HG03135 (cell line): Measurements from ENCODE around the gene FNDC3B.

Source experiments
- ATAC-seq: cut with Tn5 transposase; IDR thresholded peaks from one replicate; pipeline ENCODE4 v1.9.1; 2021; ENCODE audit warnings: mild to moderate bottlenecking, moderate library complexity; ENCODE audit not compliant: unreplicated experiment

FNDC3B gene

DNA sequence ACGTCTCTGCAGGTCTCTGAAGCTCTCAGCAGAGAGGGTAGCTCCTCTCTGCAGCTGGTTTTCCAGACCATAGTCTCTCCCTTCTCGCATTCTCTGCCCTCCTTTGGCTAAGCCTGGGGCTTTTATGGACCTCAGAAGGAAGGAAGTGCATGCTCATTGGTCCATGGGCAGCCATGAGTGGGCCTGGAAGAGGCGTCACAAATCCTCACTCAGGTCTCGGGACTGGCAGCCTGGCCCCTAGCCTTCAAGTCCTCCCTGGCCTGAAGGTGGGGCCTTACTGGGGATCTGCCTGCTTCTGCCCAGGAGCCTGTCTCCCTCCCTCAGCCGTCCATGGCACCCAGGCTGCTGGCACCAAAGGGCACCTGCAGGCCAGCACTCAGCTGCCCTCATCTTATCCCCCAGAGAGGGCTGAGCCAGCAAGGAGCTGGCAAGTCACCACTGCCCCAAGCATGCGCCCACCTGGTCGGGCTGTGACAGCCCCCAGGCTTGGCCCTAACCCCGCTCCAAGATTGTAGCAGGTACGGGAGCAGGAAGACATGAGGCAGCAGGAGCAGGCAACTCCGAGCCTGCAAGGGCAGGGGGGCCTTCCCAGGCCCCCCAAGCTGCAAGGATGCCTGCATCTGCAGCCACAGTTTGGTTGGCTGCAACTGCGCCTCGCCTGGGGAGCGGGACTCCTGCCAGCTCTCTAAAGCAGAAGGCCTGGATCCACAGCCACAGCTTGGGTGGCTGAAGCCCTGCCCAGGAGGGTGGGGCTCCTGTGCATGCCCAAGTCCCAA is 371.5 kb downstream of the FNDC3B start:
- ATAC-seq = no peak

DNA sequence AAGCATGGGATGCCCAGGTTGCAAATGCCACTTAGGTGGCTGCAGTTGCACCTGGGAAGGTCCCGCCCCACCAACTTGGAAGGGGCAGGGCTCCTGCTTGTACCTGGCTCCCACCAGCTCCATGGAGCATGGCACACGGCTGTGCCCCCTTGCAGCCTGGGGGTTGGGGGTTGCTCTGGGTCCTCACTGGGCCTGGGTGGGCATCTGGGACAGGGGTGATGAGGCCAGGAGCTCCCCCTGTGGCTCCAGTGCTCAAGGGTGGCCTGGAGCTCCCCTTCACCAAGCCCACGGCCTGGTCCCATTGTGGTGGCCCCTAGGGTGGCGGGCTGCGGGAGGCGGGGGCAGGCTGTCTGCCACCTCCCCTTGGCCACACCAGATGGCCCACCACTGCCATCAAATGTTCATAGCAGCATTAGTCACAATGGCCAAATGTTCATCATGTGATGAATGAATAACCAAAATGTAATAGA is 372.1 kb downstream of the FNDC3B start:
- no peak for ATAC-seq

DNA sequence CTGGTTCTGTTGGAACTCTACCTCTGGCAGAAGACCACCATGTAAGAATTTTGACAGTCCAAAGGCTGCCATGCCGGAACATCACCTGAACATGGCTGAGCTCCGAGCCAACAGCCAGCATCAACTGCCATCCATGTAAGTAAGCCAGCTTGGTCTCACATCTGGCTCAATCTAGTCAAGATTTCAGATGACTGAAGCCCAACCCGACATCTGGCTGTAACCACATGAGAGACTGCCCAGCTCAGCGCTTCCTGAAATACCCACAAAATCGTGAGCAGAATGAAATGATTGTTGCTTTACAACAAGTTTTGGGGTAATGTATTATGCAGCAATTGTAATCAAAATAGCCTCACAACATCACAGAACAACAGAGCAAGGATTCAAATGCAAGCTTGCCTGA is 375.9 kb downstream of the FNDC3B start:
- no peak for ATAC-seq

DNA sequence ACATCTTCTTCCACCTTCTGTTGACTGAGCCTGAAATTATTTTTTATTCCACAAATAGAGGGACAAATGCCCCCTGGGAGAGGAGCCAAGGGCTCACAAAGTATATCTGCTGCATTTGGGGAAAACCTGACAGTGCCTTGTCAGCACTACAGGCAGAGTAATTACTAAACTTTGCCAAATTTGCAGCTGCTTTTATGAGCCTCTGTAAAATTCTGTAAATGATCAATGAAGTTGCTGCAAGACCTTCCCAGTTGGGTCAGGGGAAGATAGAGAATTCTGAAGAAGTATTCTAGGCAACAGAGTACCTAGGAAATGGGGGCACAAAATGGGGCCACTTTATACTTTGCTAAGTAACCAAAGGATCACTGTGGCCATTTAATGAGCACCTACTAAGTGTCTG is 398.3 kb downstream of the FNDC3B start:
- ATAC-seq = no peak

DNA sequence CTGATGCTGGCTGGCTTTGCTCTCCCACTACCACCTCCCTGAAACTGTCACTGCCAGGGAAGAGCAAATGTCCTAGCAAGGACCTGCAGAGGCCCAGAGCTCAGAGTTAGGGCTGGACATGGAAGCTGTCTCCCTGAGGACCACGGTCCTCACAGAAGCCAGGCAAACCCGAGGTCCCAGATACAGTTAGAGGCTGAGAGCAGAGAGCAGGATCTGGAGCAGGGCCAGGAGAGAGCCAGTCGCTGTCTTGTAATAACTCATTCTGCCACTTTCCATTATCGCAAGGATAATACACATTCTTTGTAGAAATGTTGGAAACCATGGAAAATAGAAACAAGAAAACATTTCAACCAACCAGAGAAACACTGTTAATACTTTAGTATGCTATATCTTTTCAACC is 398.8 kb downstream of the FNDC3B start:
- no peak for ATAC-seq

DNA sequence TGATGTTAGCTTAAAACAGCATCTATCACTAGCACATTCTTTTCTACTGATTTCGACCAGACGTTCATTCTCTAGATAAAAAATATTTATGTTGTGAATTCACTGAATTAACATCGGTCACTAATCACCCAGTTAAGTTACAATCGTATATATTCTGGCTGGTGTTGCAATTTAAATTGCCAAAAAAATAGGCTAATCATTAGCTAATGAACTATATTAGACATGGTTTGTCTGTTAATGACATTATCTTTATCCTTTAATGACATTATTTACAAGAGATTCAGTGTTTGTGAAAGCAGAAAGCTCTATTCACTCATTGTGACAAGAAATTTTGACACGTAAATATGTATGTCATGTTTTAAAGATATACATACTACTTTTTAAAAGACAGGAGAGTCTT is 402.2 kb downstream of the FNDC3B start:
- ATAC-seq = no peak

DNA sequence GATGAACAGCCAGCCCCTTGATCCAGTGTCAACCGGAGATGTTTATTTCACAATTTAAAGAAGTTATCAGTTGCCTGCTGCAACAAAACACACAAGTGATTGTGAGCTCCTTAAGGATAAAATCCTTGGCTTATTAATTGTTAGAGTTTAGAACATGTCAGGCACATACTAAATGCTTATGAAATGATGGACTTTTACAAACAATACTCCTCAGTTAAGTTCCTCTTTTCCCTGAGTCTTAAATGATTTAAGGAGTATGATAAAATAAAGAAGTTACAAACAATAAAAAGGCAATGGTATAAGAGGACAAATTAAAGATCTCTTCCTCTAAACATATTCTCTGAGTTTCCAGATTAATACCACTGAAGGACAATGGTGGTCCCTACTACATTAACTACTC is 403.2 kb downstream of the FNDC3B start:
- ATAC-seq = no peak

DNA sequence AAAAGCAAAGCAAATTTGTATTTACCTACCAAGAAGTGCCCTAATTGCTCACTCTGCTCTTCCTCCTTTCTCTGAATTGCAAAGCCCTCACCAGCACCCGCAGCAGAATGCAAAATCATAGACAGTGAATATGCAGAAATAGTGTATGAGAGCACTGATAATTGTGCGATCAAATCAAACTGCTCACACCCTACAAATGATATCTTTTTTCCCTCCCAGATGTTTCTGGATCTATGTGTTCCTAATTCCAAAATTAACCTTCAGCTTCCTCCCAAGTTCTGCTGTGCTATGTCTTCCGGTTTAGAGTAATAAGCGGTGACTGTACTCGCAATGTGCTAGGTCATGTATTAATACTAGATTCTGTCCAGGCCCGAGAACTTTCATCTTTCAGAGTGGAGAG is 405.4 kb downstream of the FNDC3B start:
- no peak for ATAC-seq

DNA sequence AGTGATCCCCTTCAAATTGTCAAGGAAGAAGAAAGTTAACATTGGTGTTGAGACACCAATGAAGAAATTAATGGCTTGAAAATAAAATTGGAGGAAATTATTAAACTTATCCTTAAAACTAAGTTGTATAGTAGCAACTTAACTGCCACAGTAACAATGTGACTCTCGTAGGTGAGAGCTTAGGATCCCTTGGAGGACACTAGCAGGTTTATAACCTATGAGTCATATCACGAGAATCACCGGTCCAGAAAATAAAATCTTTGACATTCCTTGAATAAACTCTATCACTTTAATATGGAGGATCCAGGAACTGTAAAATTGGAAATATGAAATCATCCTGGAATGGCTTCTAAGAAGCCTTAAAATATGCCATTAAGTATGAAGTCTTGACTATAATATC is 406.8 kb downstream of the FNDC3B start:
- no peak for ATAC-seq

DNA sequence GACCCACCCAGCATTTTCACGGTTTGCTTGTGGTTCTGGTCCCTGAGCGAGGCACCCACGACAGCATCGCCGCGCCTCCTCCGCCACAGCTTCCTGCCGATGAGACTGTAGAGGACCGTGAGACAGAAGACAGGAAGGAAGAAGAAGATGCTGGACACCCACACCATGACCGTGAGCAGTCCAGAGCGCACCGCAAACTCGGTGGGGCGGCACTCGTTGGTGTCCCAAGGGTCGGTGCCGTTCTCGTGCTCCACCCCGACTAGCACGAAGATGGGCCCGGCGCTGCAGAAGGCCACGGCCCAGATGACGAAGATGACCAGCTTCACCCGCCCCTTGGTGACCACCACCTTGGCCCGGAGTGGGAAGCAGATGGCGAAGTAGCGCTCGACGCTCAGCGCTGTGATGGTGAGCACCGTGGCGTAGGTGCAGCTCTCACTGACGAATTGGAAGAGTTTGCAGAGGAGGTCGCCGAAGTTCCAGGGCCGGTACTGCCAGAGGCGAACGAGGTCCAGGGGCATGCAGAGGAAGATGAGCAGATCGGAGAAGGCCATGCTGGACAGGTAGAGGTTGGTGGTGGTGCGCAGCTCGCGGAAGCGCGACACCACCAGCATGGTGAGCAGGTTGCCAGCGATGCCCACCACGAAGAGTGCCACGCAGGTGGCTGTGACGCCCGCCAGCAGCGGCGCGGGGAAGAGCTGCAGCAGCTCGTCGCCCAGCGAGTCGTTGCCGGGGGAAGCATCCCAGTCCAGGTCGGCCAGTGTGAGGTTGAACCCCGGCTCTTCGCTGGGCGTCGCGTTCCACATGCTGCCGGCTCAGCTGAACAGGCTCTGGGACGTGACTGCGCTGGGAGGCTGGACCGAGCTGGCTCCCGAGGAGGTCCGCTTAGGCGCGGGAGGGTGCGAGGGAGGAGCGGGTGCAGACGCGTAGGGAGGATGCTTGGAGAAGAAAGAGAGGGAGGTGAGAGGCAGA is 408.5 kb downstream of the FNDC3B start, which contains the start of gene GHSR:
GHSR (minus strand) TSS at position 846 of the 969 bp plus-strand sequence; CDS start at position 803, 43 bp downstream.
- no peak for ATAC-seq

DNA sequence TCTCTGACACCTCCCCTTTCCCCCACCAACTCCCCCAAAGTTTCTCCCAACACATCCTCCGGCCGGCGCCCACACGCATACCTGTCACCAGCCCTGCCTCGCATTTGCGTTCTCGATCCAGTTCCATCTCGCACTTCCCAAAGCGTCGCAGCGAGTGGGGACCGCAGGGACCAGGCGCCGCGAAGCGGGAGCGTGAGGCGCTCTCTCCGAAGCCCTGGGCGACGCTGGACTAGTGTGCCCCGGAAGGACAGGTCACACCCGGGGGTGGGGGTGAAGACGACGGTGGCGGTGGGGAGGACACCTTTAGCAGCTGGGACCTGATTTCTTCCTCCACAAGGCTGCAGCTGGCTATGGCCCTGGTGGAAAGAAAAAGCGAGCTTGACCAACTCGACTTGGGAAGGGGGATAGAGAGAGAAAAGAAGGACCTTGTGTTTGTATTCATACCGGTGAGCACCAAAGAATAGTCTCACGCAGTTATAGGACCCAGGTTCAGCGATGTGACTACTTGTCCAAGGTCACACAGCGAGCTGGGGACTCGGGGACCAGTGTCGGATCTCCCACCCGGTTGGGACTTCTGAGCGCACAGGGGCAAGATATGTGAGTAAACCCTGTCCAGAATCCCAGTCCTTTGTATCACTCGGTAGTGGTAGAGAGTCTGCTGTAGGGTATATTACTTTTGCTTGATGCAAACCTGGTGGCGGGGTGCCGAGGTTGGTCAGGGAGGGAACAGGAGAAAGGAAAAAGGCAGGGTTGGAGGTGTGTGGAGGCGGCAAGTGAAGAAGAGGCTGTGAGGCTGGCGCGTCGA is 409.5 kb downstream of the FNDC3B start:
- no peak for ATAC-seq

DNA sequence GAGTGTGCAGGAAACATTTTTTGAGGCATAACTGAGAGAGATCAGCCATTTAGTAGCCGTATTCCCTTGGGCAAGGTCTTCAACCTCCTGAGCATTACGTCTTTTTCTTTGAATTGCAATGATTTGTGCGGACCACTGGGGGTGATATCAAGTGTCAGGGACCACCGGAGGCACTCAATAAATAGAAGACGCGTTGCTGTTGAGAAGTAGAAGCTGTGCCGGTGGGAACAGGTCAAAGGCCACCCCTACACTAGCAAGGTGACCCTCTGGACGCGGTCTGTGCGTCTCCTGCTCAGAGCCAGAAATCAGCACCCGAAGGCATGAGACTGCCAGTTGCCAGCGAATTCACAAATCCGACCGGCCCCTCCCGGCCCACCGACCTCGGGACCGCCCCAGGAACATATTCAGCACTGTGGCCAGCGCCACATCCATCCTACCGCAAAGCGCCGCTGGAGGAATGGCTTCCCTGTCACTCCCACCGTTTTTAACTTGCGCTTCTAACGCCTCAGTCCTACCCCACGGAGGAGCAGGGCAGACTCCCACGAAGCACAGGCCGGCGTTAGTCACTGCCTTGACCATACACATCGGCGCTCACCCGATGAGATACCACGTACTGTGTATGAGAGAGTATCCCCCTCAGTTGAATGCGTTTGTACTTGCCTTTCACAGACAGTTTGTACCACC is 410.2 kb downstream of the FNDC3B start:
- no peak for ATAC-seq
